ENCODE results near the gene PMEL. TPM values are rescaled to one million over a fixed set of nuclear protein-coding genes. Genes with fewer than 3 reads are reported as not detected.

The PMEL gene
- total RNA-seq, 2 donors from 2014 or later, result 3.4 to 3.8 TPM

GRCh38 chr12:55972456-55972855 lies 6.6 kb upstream of the PMEL start:
- no peak for TF ChIP-seq CTCF (IDR thresholded peaks at IDR 0.05)
- no peaks in the 10 kb centered on the region for H3K36me3 ChIP-seq
- peak overlapping the region in 1 of 2 donors; percentile 95 for H3K9ac ChIP-seq (ENCODE audit: low read depth in 2 of 2, low read length in 2 of 2)
- no peaks in the 10 kb centered on the region for H3K27me3 ChIP-seq
- no peaks in the 10 kb centered on the region for H3K9me3 ChIP-seq
- H3K4me1 ChIP-seq, result peaks cover 21% of the 10 kb centered on the region
- DNase-seq, result no peak
- peak overlapping the region; percentile 39 for H3K4me3 ChIP-seq
- peak overlapping the region; percentile 94 for H3K27ac ChIP-seq
- intact Hi-C loops (cut with DNase I), result no loop called here

- Histone ChIP-seq H3K27ac (peak overlapping the region; percentile 94), H3K9ac (ENCODE audit: low read depth in 2 of 2, low read length in 2 of 2) (no peak overlapping the region), H3K4me1 (peaks cover 18% of the 10 kb centered on the region), H3K27me3 (no peaks in the 10 kb centered on the region), H3K36me3 (no peaks in the 10 kb centered on the region), H3K9me3 (no peaks in the 10 kb centered on the region), H3K4me3 (peak overlapping the region; percentile 39)
- no peak for TF ChIP-seq CTCF (IDR thresholded peaks at IDR 0.05)
- DNase-seq, result no peak
- intact Hi-C loops (cut with DNase I), result no loop called here
Measured at GRCh38 chr12:55972042-55972441, 6.2 kb upstream of the PMEL start.

- no peak for TF ChIP-seq CTCF (IDR thresholded peaks at IDR 0.05)
- Histone ChIP-seq H3K27ac (no peak overlapping the region), H3K36me3 (no peaks in the 10 kb centered on the region), H3K4me1 (peaks cover 13% of the 10 kb centered on the region), H3K4me3 (no peak overlapping the region), H3K9ac (ENCODE audit: low read depth in 2 of 2, low read length in 2 of 2) (no peak overlapping the region), H3K9me3 (no peaks in the 10 kb centered on the region), H3K27me3 (no peaks in the 10 kb centered on the region)
- no peak for DNase-seq
- intact Hi-C loops (cut with DNase I), result no loop called here
Measured at GRCh38 chr12:55970775-55971174, 4.9 kb upstream of the PMEL start.

GRCh38 chr12:55969356-55969755 lies 3.5 kb upstream of the PMEL start:
- peaks cover 3% of the 10 kb centered on the region for H3K4me1 ChIP-seq
- no peaks in the 10 kb centered on the region for H3K9me3 ChIP-seq
- no peaks in the 10 kb centered on the region for H3K36me3 ChIP-seq
- no peak overlapping the region for H3K27ac ChIP-seq
- no peak overlapping the region for H3K4me3 ChIP-seq
- H3K9ac ChIP-seq (ENCODE audit: low read depth in 2 of 2, low read length in 2 of 2), result no peak overlapping the region
- TF ChIP-seq CTCF (IDR thresholded peaks at IDR 0.05), result no peak
- no peak for DNase-seq
- no peaks in the 10 kb centered on the region for H3K27me3 ChIP-seq
- intact Hi-C loops (cut with DNase I), result no loop called here

- intact Hi-C loops (cut with DNase I), result no loop called here
Measured at GRCh38 chr12:55966408-55967281, 803 bp upstream of the PMEL start, which contains the start of gene CDK2. TSS of gene CDK2 (plus strand) at chr12:55966830. CDS start at chr12:55967009, 179 bp downstream.

More at GRCh38 chr12:55966408-55967281, 803 bp upstream of the PMEL start, which contains the start of gene CDK2:
- Histone ChIP-seq H3K36me3 (no peaks in the 10 kb centered on the region), H3K4me3 (peak within 1 kb of the TSS; percentile 70), H3K9me3 (no peaks in the 10 kb centered on the region), H3K27ac (peak within 1 kb of the TSS; percentile 66), H3K27me3 (no peaks in the 10 kb centered on the region), H3K9ac (ENCODE audit: low read depth in 2 of 2, low read length in 2 of 2) (peak within 1 kb of the TSS; percentile 87 to 96), H3K4me1 (peaks cover 3% of the 10 kb centered on the region)
- TF ChIP-seq CTCF (IDR thresholded peaks at IDR 0.05), result no peak
- peak; percentile 98 for DNase-seq

Data from colonic mucosa (tissue), 4 donors.